K562 (cell line): Measurements from ENCODE around the gene KIF20B. TPM values are rescaled to one million over a fixed set of nuclear protein-coding genes. Genes with fewer than 3 reads are reported as not detected.
A peak's percentile ranks its signal among the peaks of the same experiment; 100 is the strongest.

Experiments
- ATAC-seq: fragments of 200-7000 bp; cut with Tn5 transposase; 3 replicates; pipeline ENCODE4 v1.9.1; 2020; ENCODE audit warnings: moderate library complexity
- BruUV-seq: library from RNA; stranded (reverse); fragments of 400-500 nt; replicated peaks from 2 replicates; lab custom pipeline; 2021; lab: Mats Ljungman, UMichigan
- CTCF ChIA-PET: fragments of 300-600 bp; formaldehyde crosslinking; extraction: SDS; loops from one replicate; lab custom pipeline; 2021; ENCODE audit warnings: low intra/inter-chr PET ratio; lab: Yijun Ruan, JAX
- POLR2A ChIA-PET: fragments of 300-600, 350-650 bp; sonication (Branson Sonifier 250); formaldehyde crosslinking; extraction: SDS; loops from one replicate; lab custom pipeline; 2021; ENCODE audit warnings: antibody characterized with exemption, inconsistent platforms; lab: Yijun Ruan, JAX
- DNase-seq, 4 experiments: peaks; one replicate each; pipeline versions ENCODE4 v3.0.0 to v3.0.0-alpha.2; 2011 to 2018; ENCODE audit warnings: low spot score in 3 of 4, mixed read lengths in 3 of 4; ENCODE audit errors: extremely low read depth in 1 of 4
- FAIRE-seq: peaks from 2 replicates; lab custom pipeline; 2011; peaks lifted over from hg19 to GRCh38; lab: Jason Lieb, UNC
- H2AFZ ChIP-seq: 2 replicates; pipeline ENCODE4 v1.6.0; 2011; ENCODE audit warnings: low read depth, low read length, control low read depth, inconsistent platforms
- H3K27ac ChIP-seq: fragments of 200-600 bp; 3 replicates; pipeline ENCODE4 v1.8.0; 2011; ENCODE audit warnings: low read depth, mild to moderate bottlenecking, control low read depth, inconsistent platforms, low read length, moderate library complexity, mixed read lengths; ENCODE audit errors: extremely low read depth
- H3K27me3 ChIP-seq, 2 experiments: fragments of 300-600 bp in 1 of 2; 2 replicates in 1 of 2; 3 replicates in 1 of 2; pipeline versions ENCODE4 v1.6.0 to v1.8.0; 2011; ENCODE audit warnings: inconsistent platforms in 2 of 2, low read length in 2 of 2, mild to moderate bottlenecking in 1 of 2, mixed read lengths in 1 of 2, moderate library complexity in 1 of 2; ENCODE audit not compliant: control insufficient read depth in 2 of 2, insufficient read depth in 2 of 2
- H3K36me3 ChIP-seq: fragments of 300-600 bp; 3 replicates; pipeline ENCODE4 v1.8.0; 2011; ENCODE audit warnings: mild to moderate bottlenecking, low read length, inconsistent platforms; ENCODE audit not compliant: control insufficient read depth, insufficient read depth
- H3K4me1 ChIP-seq, 2 experiments: fragments of 200-600 bp in 1 of 2; replicated peaks in 1 of 2; 2 replicates in 1 of 2; 3 replicates in 1 of 2; pipeline versions ENCODE4 v1.5.1 to v1.8.0; 2011; ENCODE audit warnings: inconsistent platforms in 2 of 2, low read length in 2 of 2, mild to moderate bottlenecking in 1 of 2, mixed read lengths in 1 of 2, moderate library complexity in 1 of 2; ENCODE audit not compliant: control insufficient read depth in 2 of 2, insufficient read depth in 2 of 2
- H3K4me2 ChIP-seq: 2 replicates; pipeline ENCODE4 v1.6.1; 2011; ENCODE audit warnings: low read length, control low read depth, inconsistent platforms, mixed read lengths; ENCODE audit not compliant: insufficient read depth
- H3K4me3 ChIP-seq: fragments of 200-600 bp; sonication (generic), shearing (Covaris generic); 2 replicates; pipeline ENCODE4 v1.5.1; 2016; ENCODE audit warnings: control low read depth, inconsistent platforms
- H3K79me2 ChIP-seq: fragments of 200-600 bp; 3 replicates; pipeline ENCODE4 v1.8.0; 2011; ENCODE audit warnings: low read length, inconsistent platforms; ENCODE audit not compliant: control insufficient read depth, insufficient read depth
- H3K9ac ChIP-seq, 2 experiments: 2 replicates each; pipeline versions ENCODE4 v1.6.0 to v1.6.1; 2011; ENCODE audit warnings: low read depth in 2 of 2, low read length in 2 of 2, control low read depth in 1 of 2, inconsistent platforms in 1 of 2, mild to moderate bottlenecking in 1 of 2, mixed read lengths in 1 of 2; ENCODE audit not compliant: insufficient read depth in 1 of 2
- H3K9me1 ChIP-seq: one replicate; pipeline ENCODE4 v1.6.0; 2011; ENCODE audit warnings: inconsistent platforms, mild to moderate bottlenecking, low read length, moderate library complexity; ENCODE audit not compliant: control insufficient read depth, insufficient read depth
- H3K9me3 ChIP-seq: replicated peaks from 2 replicates; pipeline ENCODE4 v1.5.1; 2011; ENCODE audit warnings: low read depth, low read length, inconsistent platforms; ENCODE audit not compliant: control insufficient read depth, insufficient read depth
- H4K20me1 ChIP-seq: replicated peaks from 2 replicates; pipeline ENCODE4 v1.6.1; 2011; ENCODE audit warnings: low read length, inconsistent platforms, mixed read lengths; ENCODE audit not compliant: control insufficient read depth, insufficient read depth
- C11orf30 ChIP-seq: fragments of 450-650 bp; IDR thresholded peaks from 2 replicates; pipeline ENCODE4 v1.6.1; 2016; ENCODE audit warnings: low read depth, mild to moderate bottlenecking
- DPF2 ChIP-seq: fragments of 450-650 bp; IDR thresholded peaks from 2 replicates; pipeline ENCODE4 v1.6.1; 2016
- ESRRA ChIP-seq: fragments of 450-650 bp; IDR thresholded peaks from 2 replicates; pipeline ENCODE4 v1.6.1; 2014; ENCODE audit warnings: low read depth, mild to moderate bottlenecking, moderate library complexity, borderline replicate concordance
- MAFG ChIP-seq: fragments of 450-650 bp; conservative IDR thresholded peaks from 2 replicates; pipeline ENCODE4 v1.6.1; 2016; ENCODE audit warnings: missing genetic modification characterization, missing compliant biosample characterization
- MAFK ChIP-seq: IDR thresholded peaks from 2 replicates; pipeline ENCODE4 v1.6.1; 2011; ENCODE audit warnings: low read length, improper control_type of control experiment
- MAZ ChIP-seq, 2 experiments: fragments of 450-650 bp in 1 of 2; sonication (generic) in 1 of 2; formaldehyde crosslinking; IDR thresholded peaks in 1 of 2; conservative IDR thresholded peaks in 1 of 2; 2 replicates each; pipeline versions ENCODE4 v1.4.0 to v1.5.0; 2020; ENCODE audit warnings: mild to moderate bottlenecking in 1 of 2, missing genetic modification reagents in 1 of 2
- NCOA1 ChIP-seq: fragments of 450-650 bp; IDR thresholded peaks from 2 replicates; pipeline ENCODE4 v1.6.1; 2016; ENCODE audit warnings: low read depth
- PKNOX1 ChIP-seq: fragments of 450-650 bp; IDR thresholded peaks from 2 replicates; pipeline ENCODE4 v1.6.1; 2016
- SIX5 ChIP-seq, 2 experiments: IDR thresholded peaks; 2 replicates each; pipeline ENCODE4 v1.6.1; 2011; ENCODE audit warnings: low read length in 2 of 2, borderline replicate concordance in 1 of 2, low read depth in 1 of 2, mild to moderate bottlenecking in 1 of 2, moderate library complexity in 1 of 2; ENCODE audit not compliant: insufficient read depth in 1 of 2
- ZFP30 ChIP-seq: fragments of 250-450 bp; sonication (Bioruptor Pico); IDR thresholded peaks from 2 replicates; pipeline ENCODE4 v1.8.0; 2022; ENCODE audit warnings: moderate library complexity, mild to moderate bottlenecking, inconsistent platforms, borderline replicate concordance
- ZNF232 ChIP-seq: sonication (generic); formaldehyde crosslinking; IDR thresholded peaks from 2 replicates; pipeline ENCODE4 v1.8.0; 2022; ENCODE audit warnings: mild to moderate bottlenecking, missing genetic modification reagents
- ZNF263 ChIP-seq: sonication (generic); formaldehyde crosslinking; IDR thresholded peaks from 2 replicates; pipeline ENCODE4 v1.8.0; 2022; ENCODE audit warnings: mild to moderate bottlenecking, missing genetic modification reagents, borderline replicate concordance
- ZNF316 ChIP-seq: fragments of 450-650 bp; IDR thresholded peaks from 2 replicates; pipeline ENCODE4 v1.6.1; 2016
- ZNF41 ChIP-seq: fragments of 250-450 bp; sonication (Bioruptor Pico); conservative IDR thresholded peaks from 2 replicates; pipeline ENCODE4 v1.4.0; 2020; ENCODE audit warnings: mild to moderate bottlenecking
- ZNF449 ChIP-seq: fragments of 250-450 bp; sonication (Bioruptor Pico); IDR thresholded peaks from 2 replicates; pipeline ENCODE4 v1.8.0; 2022; ENCODE audit warnings: moderate library complexity, mild to moderate bottlenecking, inconsistent platforms
- ZNF511 ChIP-seq: sonication (generic); formaldehyde crosslinking; IDR thresholded peaks from 2 replicates; pipeline ENCODE4 v1.8.0; 2022; ENCODE audit warnings: mild to moderate bottlenecking, missing genetic modification reagents
- ZNF561 ChIP-seq: fragments of 450-650 bp; formaldehyde crosslinking; conservative IDR thresholded peaks from 2 replicates; pipeline ENCODE4 v1.4.0; 2020; ENCODE audit warnings: mild to moderate bottlenecking, moderate library complexity
- ZNF740 ChIP-seq, 3 experiments: fragments of 200-800 bp in 1 of 3; sonication (Bioruptor generic) in 1 of 3; sonication (generic) in 1 of 3; formaldehyde crosslinking in 1 of 3; IDR thresholded peaks; 2 replicates each; pipeline versions ENCODE4 v1.6.1 to v1.8.0; 2016 to 2022; ENCODE audit warnings: mild to moderate bottlenecking in 2 of 3, missing compliant biosample characterization in 2 of 3, missing genetic modification characterization in 2 of 3, missing genetic modification reagents in 1 of 3
- ZNF830 ChIP-seq: fragments of 250-450 bp; sonication (Bioruptor Pico); IDR thresholded peaks from 2 replicates; pipeline ENCODE4 v1.5.0; 2021; ENCODE audit warnings: mild to moderate bottlenecking
- WGBS: fragments of 100-300 bp; shearing (Covaris generic); methylation state at CpG from one replicate; pipeline ENCODE4 v1.1.6; 2016; ENCODE audit warnings: low coverage, mixed read lengths; ENCODE audit not compliant: insufficient coverage; ENCODE audit errors: missing lambda C conversion rate; 5-methylcytosine and 5-hydroxymethylcytosine counted together
- in situ Hi-C: fragments of 300-500 bp; cut with MboI; formaldehyde crosslinking; loops from 4 replicates; pipeline ENCODE4 v1.15.0; 2018; ENCODE audit warnings: inconsistent platforms, mixed read lengths
- intact Hi-C: fragments of 100-400 bp; cut with micrococcal nuclease; formaldehyde crosslinking; loops from 2 replicates; pipeline ENCODE4 v1.14.2; 2022
- polyA plus RNA-seq, 8 experiments: library from polyadenylated mRNA; depleted of rRNA in 4 of 8; stranded (reverse) in 5 of 8; unstranded in 3 of 8; fragments of >200 nt; fragmentation: Nextera tagmentation in 2 of 8; fragmentation: Illumina TruSeq in 1 of 8; extraction: Ambion mirVana in 2 of 8; extraction: Trizol in 1 of 8; gene quantifications; 2 replicates each; pipeline versions ENCODE4 v1.2.1 to v1.2.3, GENCODE V29; 2011 to 2014; ENCODE audit warnings: inconsistent platforms in 1 of 8, missing spikeins in 1 of 8
- total RNA-seq, 7 experiments: library from RNA; depleted of rRNA in 6 of 7; stranded (reverse); fragments of >200 nt in 6 of 7; fragmentation: Illumina TruSeq in 2 of 7; extraction: Trizol in 2 of 7; gene quantifications; 2 replicates each; pipeline versions ENCODE4 v1.2.1 to v1.2.3, GENCODE V29; 2011 to 2021; ENCODE audit warnings: low replicate concordance in 1 of 7

The KIF20B gene
- total and polyA plus RNA-seq, 9 of the 15 experiments (the other 6 are each of a cell fraction or from before 2014, with no cell fraction given) = 18.6 to 56.5 (median 32.9) TPM

GRCh38 chr10:89741126-89741762, 39.9 kb downstream of the KIF20B start:
- FAIRE-seq (no peak), DNase-seq (peak in 1 of 4 experiments; percentile 29), ATAC-seq (peak; percentile 67)
- WGBS = 39% methylated on average over 4 of the region's 4 CpGs
- H3K36me3 ChIP-seq = peaks cover 78% of the 10 kb centered on the region
- intact Hi-C loops (no loop called here), in situ Hi-C loops (no loop called here)
- ChIA-PET CTCF (no interaction called here), POLR2A (interaction anchor here (0.8 kb wide), 1 partner anchor 18 kb away, joined by 3 read pairs; no protein-coding TSS in a partner anchor)
- H2AFZ ChIP-seq = no peak overlapping the region
- H3K27me3 ChIP-seq = no peaks in the 10 kb centered on the region
- BruUV-seq = no TSS peak
- no peaks in the 10 kb centered on the region for H3K9me1 ChIP-seq
- H3K27ac ChIP-seq = no peak overlapping the region
- H3K4me3 ChIP-seq = no peak overlapping the region
- no peak overlapping the region for H3K9ac ChIP-seq
- H3K9me3 ChIP-seq = no peaks in the 10 kb centered on the region
- no peaks in the 10 kb centered on the region for H4K20me1 ChIP-seq
- 0 out of 3 replicates have a peak, but pooled peaks cover 3% of the 10 kb centered on the region for H3K79me2 ChIP-seq
- no peak overlapping the region for H3K4me2 ChIP-seq
- no peaks in the 10 kb centered on the region for H3K4me1 ChIP-seq
- TF ChIP-seq ZNF449 (CRISPR knock-in tag) = no peak
- 0 out of 2 replicates have a peak, but pooled peaks have one; percentile 38 for TF ChIP-seq MAFG (tag)
- TF ChIP-seq NCOA1 = no peak
- no peak for TF ChIP-seq ZFP30 (CRISPR knock-in tag)
- no peak for TF ChIP-seq ZNF232 (CRISPR knock-in tag)
- TF ChIP-seq MAFK = no peak
- no peak for TF ChIP-seq ZNF263 (CRISPR knock-in tag)
- peak; percentile 66 for TF ChIP-seq ZNF316
- TF ChIP-seq MAZ (CRISPR knock-in tag; conservative IDR thresholded peaks at IDR 0.05 in 1 of 2, IDR thresholded peaks at IDR 0.05 in 1 of 2) = no peak
- TF ChIP-seq C11orf30 = peak; percentile 40; the same call in 1 of the 2 replicates
- no peak for TF ChIP-seq ZNF511 (CRISPR knock-in tag)
- TF ChIP-seq ESRRA = no peak
- TF ChIP-seq ZNF41 = no peak
- TF ChIP-seq DPF2 = no peak
- no peak for TF ChIP-seq ZNF561 (CRISPR knock-in tag)
- peak; percentile 9; the same call in 1 of the 2 replicates for TF ChIP-seq PKNOX1
- TF ChIP-seq ZNF830 (CRISPR knock-in tag) = no peak
- TF ChIP-seq ZNF740 (CRISPR knock-in tag; IDR thresholded peaks at IDR 0.05) = no peak
- no peak for TF ChIP-seq ZNF740 (tag; IDR thresholded peaks at IDR 0.05)
- no peak for TF ChIP-seq SIX5 (IDR thresholded peaks at IDR 0.05; ENCODE audit: borderline replicate concordance in 1 of 2, insufficient read depth in 1 of 2, low read depth in 1 of 2, low read length in 2 of 2)
